GM21447 (cell line): ENCODE measurements around the gene SLFNL1.

ENCODE experiments used
- ATAC-seq: cut with Tn5 transposase; IDR thresholded peaks from one replicate; pipeline ENCODE4 v1.9.1; 2021; ENCODE audit not compliant: unreplicated experiment

Gene SLFNL1

GRCh38 chr1:40966417-40966816 lies 55.1 kb downstream of the SLFNL1 start:
- ATAC-seq: no peak
